ENCODE results near the gene THUMPD3. TPM values are rescaled to one million over a fixed set of nuclear protein-coding genes. Genes with fewer than 3 reads are reported as not detected.

Gene THUMPD3, protein sequence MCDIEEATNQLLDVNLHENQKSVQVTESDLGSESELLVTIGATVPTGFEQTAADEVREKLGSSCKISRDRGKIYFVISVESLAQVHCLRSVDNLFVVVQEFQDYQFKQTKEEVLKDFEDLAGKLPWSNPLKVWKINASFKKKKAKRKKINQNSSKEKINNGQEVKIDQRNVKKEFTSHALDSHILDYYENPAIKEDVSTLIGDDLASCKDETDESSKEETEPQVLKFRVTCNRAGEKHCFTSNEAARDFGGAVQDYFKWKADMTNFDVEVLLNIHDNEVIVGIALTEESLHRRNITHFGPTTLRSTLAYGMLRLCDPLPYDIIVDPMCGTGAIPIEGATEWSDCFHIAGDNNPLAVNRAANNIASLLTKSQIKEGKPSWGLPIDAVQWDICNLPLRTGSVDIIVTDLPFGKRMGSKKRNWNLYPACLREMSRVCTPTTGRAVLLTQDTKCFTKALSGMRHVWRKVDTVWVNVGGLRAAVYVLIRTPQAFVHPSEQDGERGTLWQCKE
- total RNA-seq: 25.5 TPM

DNA sequence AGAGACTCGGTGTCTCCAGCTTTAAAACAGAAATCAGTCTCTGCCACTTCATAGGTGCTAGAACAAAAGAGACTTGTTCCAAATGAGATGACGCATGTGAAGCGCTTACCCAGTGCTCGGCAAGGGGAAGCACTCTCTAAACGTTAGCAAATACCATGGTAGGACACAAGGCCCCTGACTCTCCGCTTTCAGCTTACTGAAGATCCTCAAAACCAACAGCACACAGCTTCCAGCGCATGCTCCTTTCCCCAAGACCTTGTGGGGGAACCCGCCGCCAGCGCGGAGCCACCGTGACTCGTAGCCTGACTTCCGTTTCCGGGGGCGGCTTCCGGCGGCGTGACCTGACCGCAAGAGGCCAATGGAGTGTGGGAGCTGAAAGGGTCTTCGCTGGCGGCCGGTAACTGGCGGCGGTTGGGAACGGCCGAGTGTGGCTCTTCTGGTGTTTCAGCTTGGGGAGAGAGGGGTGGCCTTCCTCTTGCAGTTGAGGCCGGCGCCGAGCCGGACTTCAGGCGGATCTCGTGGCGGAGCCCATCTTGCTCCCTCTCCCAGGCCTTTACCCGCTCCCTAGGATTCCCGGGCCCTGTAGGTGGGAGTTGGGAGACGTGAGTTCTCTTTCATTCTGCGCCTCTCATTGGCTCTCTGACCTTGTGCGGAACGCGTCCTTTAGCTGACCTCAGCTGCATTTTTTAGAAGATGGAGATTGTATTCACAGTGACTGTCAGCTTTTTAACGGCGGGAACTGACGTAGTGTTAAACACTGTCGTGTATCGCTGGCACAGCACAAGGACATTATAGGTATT, at the start of gene THUMPD3:
TSS of gene THUMPD3 (plus strand) at position 324 of the 800 bp plus-strand sequence. CDS start 2,015 bp downstream, outside the sequence.
- TF ChIP-seq, protein P1, sequence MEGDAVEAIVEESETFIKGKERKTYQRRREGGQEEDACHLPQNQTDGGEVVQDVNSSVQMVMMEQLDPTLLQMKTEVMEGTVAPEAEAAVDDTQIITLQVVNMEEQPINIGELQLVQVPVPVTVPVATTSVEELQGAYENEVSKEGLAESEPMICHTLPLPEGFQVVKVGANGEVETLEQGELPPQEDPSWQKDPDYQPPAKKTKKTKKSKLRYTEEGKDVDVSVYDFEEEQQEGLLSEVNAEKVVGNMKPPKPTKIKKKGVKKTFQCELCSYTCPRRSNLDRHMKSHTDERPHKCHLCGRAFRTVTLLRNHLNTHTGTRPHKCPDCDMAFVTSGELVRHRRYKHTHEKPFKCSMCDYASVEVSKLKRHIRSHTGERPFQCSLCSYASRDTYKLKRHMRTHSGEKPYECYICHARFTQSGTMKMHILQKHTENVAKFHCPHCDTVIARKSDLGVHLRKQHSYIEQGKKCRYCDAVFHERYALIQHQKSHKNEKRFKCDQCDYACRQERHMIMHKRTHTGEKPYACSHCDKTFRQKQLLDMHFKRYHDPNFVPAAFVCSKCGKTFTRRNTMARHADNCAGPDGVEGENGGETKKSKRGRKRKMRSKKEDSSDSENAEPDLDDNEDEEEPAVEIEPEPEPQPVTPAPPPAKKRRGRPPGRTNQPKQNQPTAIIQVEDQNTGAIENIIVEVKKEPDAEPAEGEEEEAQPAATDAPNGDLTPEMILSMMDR (IDR thresholded peaks at IDR 0.05): no peak
- TF ChIP-seq POLR2AphosphoS5 (IDR thresholded peaks at IDR 0.05; ENCODE audit: insufficient read depth in 1 of 2, low read depth in 1 of 2): peak; percentile 91 to 93
- peak in 1 of 2 donors; percentile 27 for TF ChIP-seq POLR2A (IDR thresholded peaks at IDR 0.05)
- Histone ChIP-seq H3K27ac (peak within 1 kb of the TSS; percentile 86), H3K27me3 (no peaks in the 10 kb centered on the region), H3K9me3 (no peaks in the 10 kb centered on the region), H3K36me3 (peaks cover 0 to 29% of the 10 kb centered on the region in 2 donors), H3K4me1 (peaks cover 22% of the 10 kb centered on the region), H3K4me3 (peak within 1 kb of the TSS; percentile 63 to 86)
- DNase-seq (ENCODE audit: extremely low spot score in 2 of 2): peak in 1 of 2 donors; percentile 89
- intact Hi-C loops (cut with DNase I): loop anchor here (10.0 kb wide), 1 partner anchor 62 kb away; no protein-coding TSS in a partner anchor

DNA sequence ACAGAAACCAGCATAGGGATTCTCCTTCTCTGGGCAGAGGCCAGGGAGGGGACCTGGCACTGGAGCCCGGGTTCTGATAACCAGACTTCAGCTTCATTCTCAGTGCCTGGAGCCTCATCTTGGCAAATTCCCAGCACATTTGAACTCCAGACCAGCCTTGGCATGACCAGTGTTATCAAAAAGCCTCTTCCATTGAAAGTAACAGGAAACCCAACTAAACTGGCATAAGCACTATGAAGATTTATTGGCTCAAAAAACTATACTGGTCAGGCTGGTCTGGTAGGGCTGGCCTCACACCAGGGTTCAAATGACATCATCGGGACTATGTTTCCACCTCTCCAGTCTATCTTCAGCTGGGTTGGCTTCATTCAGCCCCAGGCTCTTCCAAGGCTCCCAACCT, 48.1 kb upstream of the THUMPD3 start:
- Histone ChIP-seq H3K4me3 (no peak overlapping the region), H3K9me3 (no peaks in the 10 kb centered on the region), H3K36me3 (no peaks in the 10 kb centered on the region), H3K27ac (no peak overlapping the region), H3K4me1 (peaks cover 11% of the 10 kb centered on the region), H3K27me3 (no peaks in the 10 kb centered on the region)
- no peak for DNase-seq (ENCODE audit: extremely low spot score in 2 of 2)
- TF ChIP-seq POLR2A (IDR thresholded peaks at IDR 0.05) (no peak), POLR2AphosphoS5 (IDR thresholded peaks at IDR 0.05; ENCODE audit: insufficient read depth in 1 of 2, low read depth in 1 of 2) (no peak)
- TF ChIP-seq, protein P1 (IDR thresholded peaks at IDR 0.05): no peak
- intact Hi-C loops (cut with DNase I): no loop called here

DNA sequence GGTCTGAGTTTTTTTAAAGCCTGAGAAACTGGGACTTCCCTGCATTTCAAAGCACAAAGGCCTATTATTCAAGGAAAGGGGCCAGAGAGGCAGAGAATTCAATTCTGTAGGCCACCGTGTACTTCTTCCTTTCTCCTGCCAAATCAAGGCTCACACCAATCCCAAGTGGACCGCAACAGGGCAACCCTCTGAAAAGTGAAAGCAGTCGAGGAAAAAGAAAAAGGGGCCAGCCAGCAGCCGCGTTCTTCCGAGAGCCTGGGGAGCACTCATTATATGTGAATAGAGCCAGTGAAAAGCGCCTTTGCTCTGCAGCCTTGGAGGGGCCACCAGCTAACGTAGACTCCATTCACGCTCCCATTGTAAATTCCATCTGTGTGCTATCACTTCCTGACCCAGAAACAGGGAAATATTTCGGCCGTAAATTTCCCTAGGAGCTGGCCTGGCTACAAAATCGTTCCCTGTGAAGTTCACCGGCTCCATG, 45.9 kb upstream of the THUMPD3 start:
- no peak for DNase-seq (ENCODE audit: extremely low spot score in 2 of 2)
- H3K27me3 ChIP-seq: no peaks in the 10 kb centered on the region
- no peaks in the 10 kb centered on the region for H3K9me3 ChIP-seq
- no peaks in the 10 kb centered on the region for H3K36me3 ChIP-seq
- intact Hi-C loops (cut with DNase I): no loop called here
- H3K4me3 ChIP-seq: peak overlapping the region; percentile 26 to 33
- H3K4me1 ChIP-seq: peaks cover 11% of the 10 kb centered on the region
- H3K27ac ChIP-seq: peak overlapping the region; percentile 64
- TF ChIP-seq, protein P1 (IDR thresholded peaks at IDR 0.05): no peak
- TF ChIP-seq POLR2A (IDR thresholded peaks at IDR 0.05): no peak
- TF ChIP-seq POLR2AphosphoS5 (IDR thresholded peaks at IDR 0.05; ENCODE audit: insufficient read depth in 1 of 2, low read depth in 1 of 2): no peak

DNA sequence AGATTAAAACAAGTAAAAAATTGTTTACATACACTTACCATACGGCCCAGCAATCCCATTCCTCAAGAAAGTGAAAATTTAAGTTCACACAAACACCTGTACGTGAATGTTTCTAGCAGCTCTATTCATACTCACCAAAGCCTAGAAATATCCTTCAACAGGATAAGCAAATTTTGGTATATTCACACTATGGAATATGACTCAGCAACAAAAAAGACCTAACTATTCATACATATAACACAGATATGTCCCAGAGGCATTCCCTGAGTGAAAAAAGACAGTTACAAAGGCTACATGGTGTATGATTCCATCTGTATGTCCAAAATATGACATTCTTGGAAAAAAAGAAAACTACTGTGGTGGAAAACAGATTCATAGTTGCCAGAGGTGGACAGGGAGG, 40.1 kb upstream of the THUMPD3 start:
- intact Hi-C loops (cut with DNase I): no loop called here
- no peak for DNase-seq (ENCODE audit: extremely low spot score in 2 of 2)
- peaks cover under 1% of the 10 kb centered on the region for H3K4me1 ChIP-seq
- no peak overlapping the region for H3K4me3 ChIP-seq
- no peak for TF ChIP-seq POLR2AphosphoS5 (IDR thresholded peaks at IDR 0.05; ENCODE audit: insufficient read depth in 1 of 2, low read depth in 1 of 2)
- TF ChIP-seq, protein P1 (IDR thresholded peaks at IDR 0.05): no peak
- TF ChIP-seq POLR2A (IDR thresholded peaks at IDR 0.05): no peak
- no peaks in the 10 kb centered on the region for H3K36me3 ChIP-seq
- H3K27me3 ChIP-seq: no peaks in the 10 kb centered on the region
- H3K27ac ChIP-seq: no peak overlapping the region
- no peaks in the 10 kb centered on the region for H3K9me3 ChIP-seq

Measured in vagina (tissue), 2 donors.